Smooth muscle cell (in vitro differentiated cells): Measurements from ENCODE around the gene BAD. TPM values are rescaled to one million over a fixed set of nuclear protein-coding genes. Genes with fewer than 3 reads are reported as not detected.

Experiments
- DNase-seq: peaks from one replicate; lab custom pipeline; 2025; ENCODE audit not compliant: unreplicated experiment; lab: John Stamatoyannopoulos, UW
- H2AFZ ChIP-seq: fragments of 200-600 bp; sonication (generic); 2 replicates; pipeline ENCODE4 v1.6.0; 2016; ENCODE audit warnings: antibody characterized with exemption, low read depth, mild to moderate bottlenecking
- H3F3A ChIP-seq: fragments of 200-600 bp; sonication (generic); 2 replicates; pipeline ENCODE4 v1.6.0; 2017; ENCODE audit warnings: antibody characterized with exemption, low read depth
- H3K27ac ChIP-seq: fragments of 200-600 bp; sonication (generic); 2 replicates; pipeline ENCODE4 v1.5.1; 2016; ENCODE audit warnings: low read depth, mild to moderate bottlenecking
- H3K27me3 ChIP-seq: fragments of 200-600 bp; sonication (generic); 2 replicates; pipeline ENCODE4 v1.6.1; 2016; ENCODE audit warnings: low read depth, mild to moderate bottlenecking
- H3K36me3 ChIP-seq: fragments of 200-600 bp; sonication (generic); 2 replicates; pipeline ENCODE4 v1.5.1; 2016; ENCODE audit warnings: low read depth
- H3K4me1 ChIP-seq: fragments of 200-600 bp; sonication (generic); 2 replicates; pipeline ENCODE4 v1.5.1; 2016; ENCODE audit warnings: low read depth
- H3K4me2 ChIP-seq: fragments of 200-600 bp; sonication (generic); 2 replicates; pipeline ENCODE4 v1.6.0; 2016; ENCODE audit warnings: mild to moderate bottlenecking
- H3K4me3 ChIP-seq: fragments of 200-600 bp; sonication (generic); 2 replicates; pipeline ENCODE4 v1.5.1; 2016; ENCODE audit warnings: mild to moderate bottlenecking
- H3K79me2 ChIP-seq: fragments of 200-600 bp; sonication (generic); 2 replicates; pipeline ENCODE4 v1.6.0; 2016; ENCODE audit warnings: low read depth, mild to moderate bottlenecking
- H3K9ac ChIP-seq: fragments of 200-600 bp; sonication (generic); 2 replicates; pipeline ENCODE4 v1.6.0; 2016; ENCODE audit warnings: low read depth
- H3K9me3 ChIP-seq: fragments of 200-600 bp; sonication (generic); replicated peaks from 2 replicates; pipeline ENCODE4 v1.5.1; 2016; ENCODE audit warnings: low read depth
- H4K20me1 ChIP-seq: fragments of 200-600 bp; sonication (generic); 2 replicates; pipeline ENCODE4 v1.6.0; 2016; ENCODE audit warnings: low read depth
- WGBS: methylation state at CpG from one replicate; pipeline ENCODE4 v1.1.7; 2016; ENCODE audit warnings: low lambda C conversion rate; 5-methylcytosine and 5-hydroxymethylcytosine counted together
- polyA plus RNA-seq: library from polyadenylated mRNA; unstranded; fragments of >200 nt; fragmentation: Nextera tagmentation; extraction: Ambion mirVana; gene quantifications from 2 replicates; pipeline ENCODE4 v1.2.1, GENCODE V29; 2016
- total RNA-seq: library from RNA; depleted of rRNA; stranded (reverse); fragments of >200 nt; gene quantifications from 2 replicates; pipeline ENCODE4 v1.2.3, GENCODE V29; 2014
- TF ChIP-seq, protein P1 (sequence below): fragments of 200-600 bp; sonication (generic); IDR thresholded peaks from 2 replicates; pipeline ENCODE4 v1.5.1; 2017; ENCODE audit warnings: borderline replicate concordance, mild to moderate bottlenecking, antibody characterized with exemption; ENCODE audit not compliant: insufficient read depth, poor library complexity, severe bottlenecking

Gene BAD
- total and polyA plus RNA-seq, 2 experiments from 2014 or later = 65.8 to 117 TPM

DNA sequence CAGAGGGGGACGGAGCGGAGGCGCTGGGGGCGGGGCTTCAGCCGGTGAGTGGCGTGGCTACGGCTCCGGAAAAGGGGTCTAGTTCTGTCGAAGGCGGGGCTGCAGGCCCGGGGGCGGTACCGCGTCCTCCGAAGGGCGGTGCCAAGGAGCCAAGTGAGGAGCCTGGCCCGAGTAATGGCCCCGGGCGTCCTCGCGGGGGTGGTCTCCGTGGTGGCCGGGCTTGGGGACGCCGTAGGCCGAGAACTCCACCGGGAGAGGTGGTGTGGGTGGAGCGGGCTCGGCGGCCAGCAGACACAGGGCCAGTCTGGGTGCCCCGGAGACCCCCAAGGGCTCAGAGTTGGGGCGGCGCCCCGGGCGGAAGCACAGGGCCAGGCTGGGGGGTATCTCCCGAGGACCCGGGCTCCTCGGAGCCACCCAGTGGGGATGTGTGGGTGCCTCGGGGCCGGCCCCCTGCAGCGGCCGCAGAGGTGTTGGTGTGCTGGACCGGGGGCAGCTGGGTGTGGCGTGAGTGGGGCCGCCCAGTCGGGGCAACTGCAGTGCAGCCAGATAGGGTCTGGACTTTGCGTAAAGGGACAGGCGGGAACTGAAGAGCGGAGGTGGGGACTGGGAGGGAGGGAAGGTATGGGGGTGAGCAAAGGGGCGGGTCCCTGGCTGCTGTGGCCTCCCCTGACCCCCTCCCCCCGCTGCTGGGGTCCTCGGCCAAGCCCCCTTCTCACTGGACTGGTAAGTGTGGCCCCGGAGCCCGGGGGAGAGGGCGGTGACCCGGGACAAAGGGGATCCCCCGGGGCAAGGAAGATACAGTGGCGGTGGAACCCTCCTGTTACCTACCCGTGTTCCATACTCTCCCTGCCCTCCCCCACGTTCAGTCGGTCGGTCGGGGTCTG lies 42.7 kb downstream of the BAD start:
- TF ChIP-seq, protein P1, sequence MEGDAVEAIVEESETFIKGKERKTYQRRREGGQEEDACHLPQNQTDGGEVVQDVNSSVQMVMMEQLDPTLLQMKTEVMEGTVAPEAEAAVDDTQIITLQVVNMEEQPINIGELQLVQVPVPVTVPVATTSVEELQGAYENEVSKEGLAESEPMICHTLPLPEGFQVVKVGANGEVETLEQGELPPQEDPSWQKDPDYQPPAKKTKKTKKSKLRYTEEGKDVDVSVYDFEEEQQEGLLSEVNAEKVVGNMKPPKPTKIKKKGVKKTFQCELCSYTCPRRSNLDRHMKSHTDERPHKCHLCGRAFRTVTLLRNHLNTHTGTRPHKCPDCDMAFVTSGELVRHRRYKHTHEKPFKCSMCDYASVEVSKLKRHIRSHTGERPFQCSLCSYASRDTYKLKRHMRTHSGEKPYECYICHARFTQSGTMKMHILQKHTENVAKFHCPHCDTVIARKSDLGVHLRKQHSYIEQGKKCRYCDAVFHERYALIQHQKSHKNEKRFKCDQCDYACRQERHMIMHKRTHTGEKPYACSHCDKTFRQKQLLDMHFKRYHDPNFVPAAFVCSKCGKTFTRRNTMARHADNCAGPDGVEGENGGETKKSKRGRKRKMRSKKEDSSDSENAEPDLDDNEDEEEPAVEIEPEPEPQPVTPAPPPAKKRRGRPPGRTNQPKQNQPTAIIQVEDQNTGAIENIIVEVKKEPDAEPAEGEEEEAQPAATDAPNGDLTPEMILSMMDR = no peak
- Histone ChIP-seq H3F3A (peaks cover 21% of the 10 kb centered on the region), H3K79me2 (peaks cover 19% of the 10 kb centered on the region), H3K9ac (peak overlapping the region; percentile 78), H3K4me1 (peaks cover 13% of the 10 kb centered on the region), H2AFZ (no peak overlapping the region), H4K20me1 (peaks cover 30% of the 10 kb centered on the region), H3K4me2 (peak overlapping the region; percentile 96), H3K4me3 (peak overlapping the region; percentile 89), H3K27ac (peak overlapping the region; percentile 69), H3K27me3 (no peaks in the 10 kb centered on the region), H3K9me3 (no peaks in the 10 kb centered on the region), H3K36me3 (no peaks in the 10 kb centered on the region)
- DNase-seq = no peak
- under 1% methylated on average over 48 of the region's 63 CpGs for WGBS

- Histone ChIP-seq H3K27me3 (no peaks in the 10 kb centered on the region), H3K27ac (peak overlapping the region; percentile 93), H3K9me3 (no peaks in the 10 kb centered on the region), H3F3A (peaks cover 21% of the 10 kb centered on the region), H3K9ac (peak overlapping the region; percentile 90), H3K4me2 (peak overlapping the region; percentile 83), H4K20me1 (peaks cover 30% of the 10 kb centered on the region), H3K4me1 (peaks cover 13% of the 10 kb centered on the region), H3K36me3 (no peaks in the 10 kb centered on the region), H2AFZ (no peak overlapping the region), H3K4me3 (peak overlapping the region; percentile 89), H3K79me2 (peaks cover 17% of the 10 kb centered on the region)
- 0% methylated on average over 4 of the region's 24 CpGs for WGBS
- TF ChIP-seq, protein P1 = no peak
- DNase-seq = peak; percentile 99
These were observed 43.3 kb downstream of the BAD start for GRCh38 chr11:64241241-64241490.

GRCh38 chr11:64240435-64241240 lies 43.8 kb downstream of the BAD start, which contains the start of gene FKBP2:
FKBP2 (plus strand) TSS chr11:64241095; CDS start chr11:64242388, 1,293 bp downstream.
- Histone ChIP-seq H3K79me2 (peaks cover 11% of the 10 kb centered on the region), H3F3A (peaks cover 17% of the 10 kb centered on the region), H4K20me1 (peaks cover 31% of the 10 kb centered on the region), H3K9me3 (no peaks in the 10 kb centered on the region), H3K27ac (peak within 1 kb of the TSS; percentile 93), H3K36me3 (no peaks in the 10 kb centered on the region), H3K27me3 (no peaks in the 10 kb centered on the region), H3K4me3 (peak within 1 kb of the TSS; percentile 89), H3K4me2 (peak within 1 kb of the TSS; percentile 96), H3K4me1 (peaks cover 13% of the 10 kb centered on the region), H3K9ac (peak within 1 kb of the TSS; percentile 90), H2AFZ (no peak within 1 kb of the TSS)
- TF ChIP-seq, protein P1 = no peak
- DNase-seq = peak; percentile 99
- 3% methylated on average over 27 of the region's 58 CpGs for WGBS
